NCI-H748 (cell line): ENCODE results near the gene AHRR.
A peak's percentile ranks its signal among the peaks of the same experiment; 100 is the strongest.

Source experiments
- DNase-seq: peaks from one replicate; lab custom pipeline; 2025; ENCODE audit not compliant: unreplicated experiment; lab: John Stamatoyannopoulos, UW

Gene AHRR

GRCh38 chr5:438481-438981, 117.0 kb downstream of the AHRR start:
- DNase-seq, result no peak

- no peak for DNase-seq
These were observed 117.7 kb downstream of the AHRR start for GRCh38 chr5:439181-439580.

GRCh38 chr5:439636-440035, 118.1 kb downstream of the AHRR start:
- no peak for DNase-seq

- DNase-seq, result no peak
These were observed 119.1 kb downstream of the AHRR start for GRCh38 chr5:440401-441201.

- DNase-seq, result no peak
These were observed 120.5 kb downstream of the AHRR start for GRCh38 chr5:441996-442334.

- DNase-seq, result peak; percentile 93
These were observed 121.1 kb downstream of the AHRR start, which contains the start of gene EXOC3 for GRCh38 chr5:442335-443238. Gene EXOC3 (plus strand): TSS chr5:443176. CDS start chr5:446206, 3,030 bp downstream.

- DNase-seq, result peak; percentile 79
These were observed 122.0 kb downstream of the AHRR start for GRCh38 chr5:443239-444151.

- DNase-seq, result no peak
These were observed 122.7 kb downstream of the AHRR start for GRCh38 chr5:444226-444625.

- DNase-seq, result no peak
These were observed 124.1 kb downstream of the AHRR start for GRCh38 chr5:445591-445990.

- DNase-seq, result no peak
These were observed 124.8 kb downstream of the AHRR start for GRCh38 chr5:446066-446882.

- peak; percentile 65 for DNase-seq
These were observed 125.4 kb downstream of the AHRR start for GRCh38 chr5:446883-447263.

- DNase-seq, result no peak
These were observed 126.0 kb downstream of the AHRR start for GRCh38 chr5:447501-447900.

- no peak for DNase-seq
These were observed 126.7 kb downstream of the AHRR start for GRCh38 chr5:448061-448765.

- DNase-seq, result no peak
These were observed 127.2 kb downstream of the AHRR start for GRCh38 chr5:448766-449090.

GRCh38 chr5:449151-449550, 127.6 kb downstream of the AHRR start:
- no peak for DNase-seq

- DNase-seq, result no peak
These were observed 130.3 kb downstream of the AHRR start for GRCh38 chr5:451587-452458.

- no peak for DNase-seq
These were observed 131.6 kb downstream of the AHRR start for GRCh38 chr5:452978-453710.
